ENCODE results near the gene USP12. TPM values are rescaled to one million over a fixed set of nuclear protein-coding genes. Genes with fewer than 3 reads are reported as not detected.

Gene USP12
- total and polyA plus RNA-seq, 7 donors, result 13.1 to 31.7 (median 23.7) TPM

GRCh38 chr13:27151798-27152599 is 19.6 kb downstream of the USP12 start:
- Histone ChIP-seq H3K27me3 (ENCODE audit: insufficient read depth in 3 of 3, low read length in 2 of 3) (no peaks in the 10 kb centered on the region), H3K4me3 (no peak overlapping the region), H3K27ac (no peak overlapping the region), H3K36me3 (ENCODE audit: insufficient read depth in 1 of 2, low read depth in 1 of 2) (no peaks in the 10 kb centered on the region), H3K4me1 (peaks cover 19% of the 10 kb centered on the region), H3K9me3 (peaks cover 4% of the 10 kb centered on the region)
- intact Hi-C loops (cut with DNase I), result no loop called here
- DNase-seq (no peak), ATAC-seq (no peak)
- no peak for TF ChIP-seq CTCF (IDR thresholded peaks at IDR 0.05)
- WGBS, 3 donors, result 71 to 74% (median 72%) methylated on average over 4 of the region's 4 CpGs

DNA sequence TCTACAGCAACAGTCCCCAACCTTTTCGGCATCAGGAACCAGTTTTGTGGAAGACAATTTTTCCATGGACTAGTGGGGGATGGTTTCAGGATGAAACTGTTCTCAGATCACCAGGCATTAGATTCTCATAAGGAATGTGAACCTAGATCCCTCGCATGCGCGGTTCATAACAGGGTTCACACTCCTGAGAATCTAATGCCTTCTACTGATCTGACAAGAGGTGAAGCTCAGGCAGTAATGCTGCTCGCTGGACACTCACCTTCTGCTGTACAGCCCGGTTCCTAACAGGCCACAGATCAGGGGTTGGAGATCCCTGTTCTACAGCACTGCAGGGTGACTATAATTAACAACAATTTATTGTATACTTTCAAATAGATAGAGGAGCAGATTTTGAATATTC is 21.9 kb downstream of the USP12 start:
- ATAC-seq, result no peak

GRCh38 chr13:27148900-27149299 is 22.7 kb downstream of the USP12 start:
- peaks cover 23% of the 10 kb centered on the region for H3K4me1 ChIP-seq

More for the DNA sequence above, 21.9 kb downstream of the USP12 start:
- intact Hi-C loops (cut with DNase I), result no loop called here
- no peak overlapping the region for H3K4me3 ChIP-seq
- H3K27me3 ChIP-seq (ENCODE audit: insufficient read depth in 3 of 3, low read length in 2 of 3), result no peaks in the 10 kb centered on the region
- DNase-seq, result no peak
- H3K36me3 ChIP-seq (ENCODE audit: insufficient read depth in 1 of 2, low read depth in 1 of 2), result no peaks in the 10 kb centered on the region
- 82 to 92% (median 83%) methylated on average over 6 of the region's 6 CpGs for WGBS, 3 donors
- peaks cover 23% of the 10 kb centered on the region for H3K4me1 ChIP-seq
- H3K9me3 ChIP-seq, result no peaks in the 10 kb centered on the region
- TF ChIP-seq CTCF (IDR thresholded peaks at IDR 0.05), result no peak
- H3K27ac ChIP-seq, result no peak overlapping the region

DNA sequence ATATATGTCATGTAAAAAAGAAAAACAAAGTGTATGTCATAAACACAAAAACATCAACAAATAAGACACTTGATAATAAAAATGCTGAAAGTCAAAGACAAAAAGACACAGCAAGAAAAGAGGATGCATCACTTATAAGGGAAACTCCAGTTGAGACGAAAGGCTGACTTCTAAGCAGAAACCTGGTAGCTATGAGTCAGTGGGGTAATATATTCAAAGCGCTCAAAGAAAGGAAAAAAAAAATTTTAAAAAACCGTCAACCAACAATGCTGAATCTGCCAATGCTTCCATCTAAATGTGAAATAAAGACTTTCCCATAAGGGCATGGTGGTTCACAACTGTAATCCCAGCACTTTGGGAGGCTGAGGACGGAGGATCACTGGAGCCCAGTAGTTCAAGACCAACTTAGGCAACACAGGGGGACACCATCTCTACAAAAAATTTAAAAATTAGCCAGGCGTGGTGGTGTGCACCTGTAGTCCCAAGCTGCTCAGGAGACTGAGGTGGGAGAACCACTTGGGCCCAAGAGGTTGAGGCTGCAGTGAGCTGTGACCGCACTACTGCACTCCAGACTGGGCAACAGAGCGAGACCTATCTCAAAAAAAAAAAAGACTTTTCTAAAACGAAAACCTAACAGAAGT is 24.0 kb downstream of the USP12 start:
- ATAC-seq, result no peak
- peaks cover 11% of the 10 kb centered on the region for H3K9me3 ChIP-seq
- WGBS, 3 donors, result 85 to 88% (median 86%) methylated on average over 8 of the region's 8 CpGs
- H3K27ac ChIP-seq, result no peak overlapping the region
- no peaks in the 10 kb centered on the region for H3K27me3 ChIP-seq (ENCODE audit: insufficient read depth in 3 of 3, low read length in 2 of 3)
- no peak overlapping the region for H3K4me3 ChIP-seq
- no peaks in the 10 kb centered on the region for H3K36me3 ChIP-seq (ENCODE audit: insufficient read depth in 1 of 2, low read depth in 1 of 2)
- intact Hi-C loops (cut with DNase I), result no loop called here
- DNase-seq, result no peak
- H3K4me1 ChIP-seq, result peaks cover 23% of the 10 kb centered on the region
- TF ChIP-seq CTCF (IDR thresholded peaks at IDR 0.05), result no peak

More at GRCh38 chr13:27148900-27149299, 22.7 kb downstream of the USP12 start:
- H3K9me3 ChIP-seq, result peaks cover 3% of the 10 kb centered on the region
- H3K4me3 ChIP-seq, result no peak overlapping the region
- no peak for TF ChIP-seq CTCF (IDR thresholded peaks at IDR 0.05)
- no peak for ATAC-seq
- H3K27ac ChIP-seq, result no peak overlapping the region
- no peaks in the 10 kb centered on the region for H3K36me3 ChIP-seq (ENCODE audit: insufficient read depth in 1 of 2, low read depth in 1 of 2)
- no peaks in the 10 kb centered on the region for H3K27me3 ChIP-seq (ENCODE audit: insufficient read depth in 3 of 3, low read length in 2 of 3)
- 94 to 95% (median 94%) methylated on average over 6 of the region's 6 CpGs for WGBS, 3 donors
- intact Hi-C loops (cut with DNase I), result no loop called here
- no peak for DNase-seq

Data from psoas muscle (tissue), 8 donors.